NCI-H146 treated with DMSO at 0.1 percent for 48 hours (cell line): ENCODE results near the gene CCDC180.
A peak's percentile ranks its signal among the peaks of the same experiment; 100 is the strongest.
"Not testable (repeated sequence)": the region's sequence is repeated elsewhere in the genome, so short reads cannot be mapped to it uniquely, and the experiment has no call there.

Source experiments
- DNase-seq: peaks from one replicate; lab custom pipeline; 2025; ENCODE audit not compliant: unreplicated experiment; lab: John Stamatoyannopoulos, UW

The CCDC180 gene

DNA sequence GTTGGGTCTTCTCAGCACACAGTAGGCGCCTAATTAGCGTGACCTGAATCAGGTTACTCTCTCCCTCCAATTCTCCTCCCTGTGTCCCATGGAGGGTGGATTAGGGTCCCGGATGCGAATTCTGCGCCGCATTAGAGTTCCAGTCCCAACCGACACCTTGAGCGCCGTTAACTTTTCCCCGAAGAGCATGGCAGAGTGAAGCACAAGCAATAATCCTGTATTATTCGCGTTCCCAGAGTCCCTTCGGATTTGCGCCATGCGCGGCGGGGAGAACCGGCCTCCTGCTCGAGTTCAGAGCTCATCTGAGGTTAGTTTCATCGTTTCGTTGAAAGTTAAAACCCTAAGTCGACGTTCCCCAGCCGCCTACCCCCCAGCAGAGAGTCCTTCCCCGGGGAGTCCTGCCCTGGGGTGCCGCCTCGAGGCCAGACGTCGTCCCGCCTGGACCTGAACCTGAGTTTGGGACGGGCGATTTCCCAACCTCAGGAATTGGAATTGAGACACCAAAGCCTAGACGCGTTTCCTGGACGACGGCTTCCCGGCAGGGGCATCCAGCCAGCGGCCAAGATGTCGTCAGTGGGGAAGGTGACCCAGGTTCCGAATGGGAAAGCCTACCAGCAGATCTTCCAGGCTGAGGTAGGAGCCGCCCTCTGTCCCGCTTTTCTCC lies at the start of gene CCDC180:
Gene CCDC180 (plus strand): TSS at position 160 of the 664 bp plus-strand sequence. CDS start 405 bp downstream, at position 565.
- no peak for DNase-seq

- DNase-seq: not testable (repeated sequence)
Observed at GRCh38 chr9:97259834-97260514, 47.5 kb upstream of the CCDC180 start.

- no peak for DNase-seq
Observed at GRCh38 chr9:97271292-97271691, 36.2 kb upstream of the CCDC180 start.

DNA sequence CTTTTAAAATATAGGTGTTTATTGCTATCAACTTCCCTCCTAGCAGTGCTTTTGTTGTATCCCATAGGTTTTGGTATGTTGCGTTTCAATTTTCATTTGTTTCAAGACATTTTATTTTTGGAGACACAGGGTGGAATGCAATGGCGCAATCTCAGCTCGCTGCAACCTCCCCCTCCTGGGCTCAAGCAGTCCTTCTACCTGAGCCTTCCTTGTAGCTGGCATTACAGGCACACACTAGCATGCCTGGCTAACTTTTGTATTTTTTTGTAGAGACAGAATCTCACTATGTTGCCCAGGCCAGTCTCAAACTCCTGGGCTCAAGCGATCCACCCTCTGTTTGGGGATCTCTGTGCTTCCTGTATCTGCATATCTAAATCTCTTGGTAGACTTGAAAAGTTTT lies 35.4 kb upstream of the CCDC180 start:
- no peak for DNase-seq

DNA sequence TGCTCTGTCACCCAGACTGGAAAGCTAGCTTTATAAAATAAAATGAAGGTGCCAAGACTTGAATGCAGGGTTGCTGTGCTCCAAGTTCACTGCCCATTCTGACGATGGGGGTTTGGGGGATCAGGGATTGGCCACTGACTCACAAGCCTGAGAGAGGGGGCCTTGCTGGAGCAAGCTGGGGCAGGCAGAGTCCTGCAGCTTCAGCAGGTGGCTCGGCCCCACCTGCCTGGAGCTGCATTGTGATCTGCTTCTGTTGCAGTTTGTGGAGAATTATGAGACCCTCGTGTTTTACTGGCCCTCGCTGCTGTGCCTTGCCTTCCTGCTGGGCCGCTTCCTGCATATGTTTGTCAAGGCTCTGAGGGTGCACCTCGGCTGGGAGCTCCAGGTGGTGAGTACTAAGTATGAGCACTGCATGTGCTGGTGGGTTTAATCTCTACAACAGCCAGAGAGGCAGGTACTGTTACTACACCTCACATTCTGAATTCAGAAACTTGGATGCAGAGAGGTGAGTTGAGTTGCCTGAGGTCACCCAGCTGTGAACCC lies 31.1 kb upstream of the CCDC180 start:
- DNase-seq: peak; percentile 26

DNA sequence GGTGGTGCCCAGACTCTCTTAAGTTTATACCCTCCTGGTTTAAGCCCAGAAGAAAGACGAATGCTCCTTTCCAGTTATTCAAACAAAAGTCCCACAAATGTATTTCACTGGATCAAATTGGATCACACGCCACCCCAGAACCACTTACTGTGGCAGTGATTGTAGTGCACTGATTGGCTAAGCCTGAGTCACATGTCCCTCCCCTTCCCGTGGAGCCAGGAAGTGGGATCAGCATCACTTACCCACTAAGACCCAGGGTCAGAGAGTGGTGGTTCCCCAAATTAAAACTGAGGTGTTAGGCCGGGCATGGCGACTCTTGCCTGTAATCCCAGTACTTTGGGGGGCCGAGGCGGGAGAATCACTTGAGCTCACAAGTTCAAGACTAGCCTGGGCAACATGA lies 29.5 kb upstream of the CCDC180 start:
- no peak for DNase-seq

GRCh38 chr9:97280755-97281330 lies 26.6 kb upstream of the CCDC180 start:
- no peak for DNase-seq

DNA sequence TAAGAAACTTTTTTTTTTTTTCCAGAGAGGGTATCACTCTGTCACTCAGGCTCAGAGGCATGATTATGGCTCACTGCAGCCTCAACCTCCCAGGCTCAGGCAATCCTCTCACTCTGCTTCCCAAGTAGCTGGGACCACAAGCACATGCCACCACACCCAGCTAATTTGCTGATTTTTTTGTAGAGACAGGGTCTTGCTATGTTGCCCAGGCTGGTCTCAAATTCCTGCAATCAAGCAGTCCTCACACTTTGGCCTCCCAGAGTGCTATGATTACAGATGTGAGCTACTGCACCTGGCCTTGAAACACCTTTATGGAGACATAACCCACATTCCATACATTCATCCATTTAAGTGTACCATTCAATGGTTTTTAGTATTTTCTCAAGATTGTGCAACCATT lies 23.7 kb upstream of the CCDC180 start:
- DNase-seq: no peak

DNA sequence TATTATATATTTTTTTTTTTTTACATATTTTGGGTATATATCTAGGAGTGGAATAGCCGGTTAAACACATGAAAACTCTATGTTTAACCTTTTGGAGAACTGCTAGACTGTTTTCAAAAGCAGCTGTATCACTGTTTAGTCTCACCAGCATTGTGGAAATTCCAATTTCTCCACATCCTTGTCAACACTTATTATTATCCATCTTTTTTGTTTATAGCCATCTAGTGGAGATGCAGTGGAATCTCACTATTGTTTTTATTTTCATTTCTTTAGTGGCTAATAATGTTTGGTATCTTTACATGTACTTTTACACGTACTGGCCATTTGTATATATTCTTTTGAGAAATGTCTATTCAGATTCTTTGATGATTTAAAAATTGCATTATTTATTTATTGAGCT lies 22.7 kb upstream of the CCDC180 start:
- no peak for DNase-seq

- DNase-seq: no peak
Observed at GRCh38 chr9:97292200-97292599, 15.3 kb upstream of the CCDC180 start.

DNA sequence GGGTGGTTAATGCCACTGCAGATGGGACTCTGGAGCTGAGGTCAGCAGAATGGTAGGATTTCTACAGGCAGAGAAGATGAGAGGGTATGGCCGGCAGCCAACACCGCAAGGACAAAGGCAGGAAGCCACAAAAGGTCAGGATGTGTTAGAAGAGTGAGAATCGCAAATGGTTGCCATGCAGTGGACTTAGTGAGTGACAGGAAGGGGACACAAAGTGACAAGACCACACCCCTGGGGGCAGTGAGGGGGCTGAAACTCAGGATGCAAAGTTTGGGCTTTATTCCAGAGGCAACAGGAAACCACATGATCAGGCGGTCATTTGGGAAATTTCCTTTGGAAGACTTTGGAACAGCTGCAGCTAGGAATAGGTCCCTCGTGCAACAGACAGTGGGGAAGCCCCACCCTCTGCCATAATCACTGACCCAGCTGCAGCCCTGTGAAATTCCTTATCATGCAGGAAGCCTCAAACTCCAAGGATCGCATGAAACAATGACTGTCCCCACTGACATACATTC lies 14.2 kb upstream of the CCDC180 start:
- no peak for DNase-seq

- no peak for DNase-seq
Observed at GRCh38 chr9:97293818-97294217, 13.6 kb upstream of the CCDC180 start.

- no peak for DNase-seq
Observed at GRCh38 chr9:97297889-97298288, 9.6 kb upstream of the CCDC180 start.

- DNase-seq: no peak
Observed at GRCh38 chr9:97299809-97300414, 7.5 kb upstream of the CCDC180 start.

DNA sequence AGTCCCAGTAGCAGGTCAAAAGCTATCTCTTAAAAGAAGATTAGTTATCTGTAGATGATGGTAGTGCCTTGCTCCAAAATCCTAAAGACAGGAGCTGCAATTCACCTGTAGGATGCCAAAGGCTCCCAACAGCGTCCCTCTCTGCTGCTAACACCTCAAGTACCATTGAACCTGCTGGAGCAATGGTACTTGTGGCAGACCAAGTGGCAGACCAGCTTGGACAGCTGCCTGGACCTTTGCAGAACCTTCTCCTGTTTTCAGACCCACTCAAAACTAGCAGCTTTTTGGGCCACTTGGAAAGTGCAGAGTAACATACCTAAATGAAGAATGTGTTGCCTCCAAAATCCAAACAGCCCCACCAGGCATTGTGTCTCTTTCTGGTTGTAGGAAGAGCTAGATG lies 6.9 kb upstream of the CCDC180 start:
- no peak for DNase-seq

GRCh38 chr9:97301974-97302373 lies 5.5 kb upstream of the CCDC180 start:
- DNase-seq: no peak

DNA sequence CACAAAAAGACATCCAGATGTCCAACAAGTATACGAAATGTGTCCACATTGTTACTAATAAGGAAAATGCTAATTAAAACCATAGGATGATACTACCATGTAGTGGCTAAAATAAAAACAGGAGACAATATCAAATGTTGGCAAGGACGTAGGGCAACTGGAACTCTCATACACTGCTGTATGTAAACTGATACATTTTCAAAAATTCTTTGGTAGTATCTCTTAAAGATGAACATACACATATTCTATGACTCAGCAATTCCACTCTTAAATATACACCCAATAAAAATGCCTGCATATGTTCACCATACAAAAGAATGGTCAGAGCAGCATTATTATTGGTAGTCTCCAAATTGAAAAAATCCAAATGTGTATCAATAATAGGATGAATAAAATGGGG lies 2.9 kb upstream of the CCDC180 start:
- no peak for DNase-seq

DNA sequence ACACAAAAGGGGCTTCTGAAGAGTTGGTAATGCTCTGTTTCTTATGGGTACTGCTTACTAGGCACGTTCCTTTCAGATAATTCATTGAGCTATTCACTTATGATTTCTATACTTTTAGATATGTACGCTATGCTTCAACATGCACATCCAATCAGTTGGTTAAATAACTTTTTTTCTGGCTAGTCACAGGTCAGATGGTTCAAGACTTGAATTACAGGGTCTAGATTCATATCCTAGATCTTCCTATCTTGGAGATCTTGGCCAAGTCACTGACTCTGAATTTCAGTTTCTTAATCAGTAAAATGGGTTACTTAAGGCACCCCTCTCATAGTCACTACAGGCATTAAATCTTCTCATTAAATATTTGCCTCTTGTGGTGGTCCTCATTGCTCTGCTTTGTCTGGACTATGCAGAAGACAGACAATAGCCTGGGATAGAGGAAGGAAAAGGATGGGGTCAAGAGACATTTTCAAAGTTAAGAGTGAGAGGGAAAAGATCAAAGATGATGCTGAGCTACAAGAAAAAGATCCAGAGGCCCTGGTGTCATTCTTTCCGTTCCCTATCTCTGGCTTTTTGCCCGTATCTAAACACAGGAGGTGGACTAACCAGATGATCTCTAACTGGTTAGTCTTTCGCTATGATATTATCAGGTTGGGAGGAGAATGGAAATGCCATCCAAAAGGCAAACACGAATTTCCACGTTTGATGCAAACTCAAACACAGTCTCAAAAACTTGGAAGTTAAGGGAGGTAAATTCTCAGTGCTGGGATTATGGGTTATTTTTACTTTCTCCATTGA lies 1.8 kb upstream of the CCDC180 start:
- no peak for DNase-seq

DNA sequence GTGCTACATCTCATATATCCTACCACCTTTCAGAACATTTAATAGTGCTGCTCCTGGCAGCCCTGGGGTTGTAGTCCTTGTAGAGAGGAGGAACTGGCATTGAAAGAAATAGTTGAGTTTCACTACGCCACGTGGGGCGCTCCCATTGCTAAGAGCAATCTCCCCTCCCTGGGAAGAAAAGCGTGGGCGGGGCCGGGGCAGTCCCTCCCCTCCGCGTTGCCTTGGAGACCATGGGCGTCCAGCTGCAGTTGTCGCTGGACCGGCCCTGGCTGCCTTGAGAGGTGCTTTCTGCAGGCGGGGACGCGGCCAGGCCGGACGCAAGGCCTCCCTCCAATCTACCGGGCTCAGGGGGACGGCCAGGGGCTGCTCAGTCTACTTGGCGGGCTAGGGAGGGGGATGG lies 368 bp upstream of the CCDC180 start:
- DNase-seq: no peak

DNA sequence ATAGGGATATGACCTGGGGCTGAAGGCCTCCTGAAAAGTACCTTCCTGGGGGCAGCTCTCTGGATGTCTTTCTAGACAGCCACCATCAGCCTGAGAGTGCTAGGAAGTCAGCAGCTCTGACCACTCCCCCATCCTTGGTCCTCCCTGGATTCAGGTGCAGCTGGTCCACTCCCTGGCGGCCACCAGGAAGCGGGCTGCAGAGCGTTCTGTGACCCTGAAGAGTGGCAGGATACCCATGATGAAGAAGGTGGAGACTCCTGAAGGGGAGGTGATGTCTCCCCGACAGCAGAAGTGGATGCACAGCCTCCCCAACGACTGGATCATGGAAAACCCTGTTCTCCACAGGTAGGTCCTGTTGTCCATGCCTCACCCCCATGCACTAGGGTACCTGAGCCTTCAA lies 1.8 kb downstream of the CCDC180 start:
- DNase-seq: no peak

- DNase-seq: no peak
Observed at GRCh38 chr9:97310023-97310422, 2.6 kb downstream of the CCDC180 start.
